ELF-1 (cell line): ENCODE data around the gene SOX13.
"Not testable (repeated sequence)": the region's sequence is repeated elsewhere in the genome, so short reads cannot be mapped to it uniquely, and the experiment has no call there.

Experiments
- DNase-seq: peaks from one replicate; pipeline ENCODE4 v3.0.0-alpha.2; 2016; ENCODE audit warnings: low read depth, low spot score

SOX13 gene

GRCh38 chr1:204087181-204087892, 14.4 kb downstream of the SOX13 start:
- no peak for DNase-seq

- DNase-seq: no peak
Observed at GRCh38 chr1:204087893-204088528, 15.1 kb downstream of the SOX13 start.

- no peak for DNase-seq
Observed at GRCh38 chr1:204088596-204088995, 15.7 kb downstream of the SOX13 start.

- no peak for DNase-seq
Observed at GRCh38 chr1:204089044-204089751, 16.3 kb downstream of the SOX13 start.

GRCh38 chr1:204090132-204090531, 17.2 kb downstream of the SOX13 start:
- DNase-seq: not testable (repeated sequence)

- no peak for DNase-seq
Observed at GRCh38 chr1:204091066-204091465, 18.2 kb downstream of the SOX13 start.

- no peak for DNase-seq
Observed at GRCh38 chr1:204091787-204092312, 18.9 kb downstream of the SOX13 start.

- no peak for DNase-seq
Observed at GRCh38 chr1:204092632-204093420, 19.9 kb downstream of the SOX13 start.

- no peak for DNase-seq
Observed at GRCh38 chr1:204093421-204093717, 20.5 kb downstream of the SOX13 start.

GRCh38 chr1:204093781-204094180, 20.9 kb downstream of the SOX13 start:
- no peak for DNase-seq

- DNase-seq: peak; percentile 78
Observed at GRCh38 chr1:204094313-204094729, 21.4 kb downstream of the SOX13 start.

GRCh38 chr1:204094856-204095634, 22.1 kb downstream of the SOX13 start:
- peak; percentile 68 for DNase-seq

GRCh38 chr1:204096931-204097330, 24.0 kb downstream of the SOX13 start:
- DNase-seq: no peak

- no peak for DNase-seq
Observed at GRCh38 chr1:204098683-204099082, 25.8 kb downstream of the SOX13 start.

- DNase-seq: not testable (repeated sequence)
Observed at GRCh38 chr1:204099754-204100153, 26.8 kb downstream of the SOX13 start.

- no peak for DNase-seq
Observed at GRCh38 chr1:204102029-204102611, 29.2 kb downstream of the SOX13 start.

- peak; percentile 60 for DNase-seq
Observed at GRCh38 chr1:204102739-204103430, 30.0 kb downstream of the SOX13 start.

- peak; percentile 73 for DNase-seq
Observed at GRCh38 chr1:204103431-204103741, 30.5 kb downstream of the SOX13 start.

GRCh38 chr1:204104331-204105130, 31.6 kb downstream of the SOX13 start:
- DNase-seq: no peak
